Type B pancreatic cell (in vitro differentiated cells): ENCODE measurements around the gene GDPD4. TPM values are rescaled to one million over a fixed set of nuclear protein-coding genes. Genes with fewer than 3 reads are reported as not detected.

Experiments
- DNase-seq: peaks from one replicate; pipeline ENCODE4 v3.0.0; 2021; ENCODE audit warnings: mixed read lengths; ENCODE audit not compliant: unreplicated experiment; ENCODE audit errors: extremely low spot score
- H3K27ac Mint-ChIP-seq: 2 replicates; pipeline ENCODE4 v1.8.0; 2021; ENCODE audit warnings: mild to moderate bottlenecking, mixed read lengths
- H3K27me3 Mint-ChIP-seq: 2 replicates; pipeline ENCODE4 v1.8.0; 2021; ENCODE audit warnings: mixed read lengths
- H3K36me3 Mint-ChIP-seq: 2 replicates; pipeline ENCODE4 v1.8.0; 2021; ENCODE audit warnings: mixed read lengths
- H3K4me1 Mint-ChIP-seq: one replicate; pipeline ENCODE4 v1.8.0; 2021; ENCODE audit warnings: mixed read lengths; ENCODE audit not compliant: unreplicated experiment
- H3K4me3 Mint-ChIP-seq: 2 replicates; pipeline ENCODE4 v1.8.0; 2021; ENCODE audit warnings: mild to moderate bottlenecking, mixed read lengths
- H3K9me3 Mint-ChIP-seq: 2 replicates; pipeline ENCODE4 v1.8.0; 2021; ENCODE audit warnings: mixed read lengths
- total RNA-seq: library from RNA; stranded (reverse); gene quantifications from 2 replicates; pipeline ENCODE4 v1.2.1, GENCODE V29; 2021; ENCODE audit warnings: low replicate concordance
- TF ChIP-seq, protein P1 (sequence below): fragments of 200-600 bp; sonication (generic); conservative IDR thresholded peaks from 2 replicates; pipeline ENCODE4 v1.5.0; 2021; ENCODE audit warnings: antibody characterized with exemption, mild to moderate bottlenecking

The GDPD4 gene
- total RNA-seq, 1 donor from 2014 or later, result not detected

DNA sequence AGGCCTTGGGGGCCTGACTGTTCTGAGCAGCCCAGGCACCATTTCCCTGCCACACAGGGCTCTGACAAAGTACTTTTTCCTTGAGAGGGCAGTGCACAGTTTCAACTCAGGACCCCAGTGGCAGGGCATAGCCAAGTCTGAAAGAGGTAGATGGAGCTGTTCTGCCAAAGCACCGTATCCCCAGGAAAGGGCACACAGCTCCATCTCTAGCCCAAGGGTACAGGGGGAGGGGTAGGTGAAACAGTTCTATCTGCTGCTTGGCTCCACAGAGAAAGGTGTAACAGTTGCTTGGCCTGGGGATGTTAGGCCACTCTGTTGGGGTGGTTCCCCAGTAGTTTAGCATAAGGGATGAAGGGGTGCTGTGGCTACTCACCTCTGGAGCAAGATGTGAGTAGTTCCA is 47.8 kb downstream of the GDPD4 start:
- Mint-ChIP-seq H3K27me3 (no peaks in the 10 kb centered on the region), H3K9me3 (peaks cover 11% of the 10 kb centered on the region), H3K27ac (no peak overlapping the region), H3K36me3 (no peaks in the 10 kb centered on the region), H3K4me3 (no peak overlapping the region), H3K4me1 (no peaks in the 10 kb centered on the region)
- DNase-seq, result no peak
- TF ChIP-seq, protein P1, sequence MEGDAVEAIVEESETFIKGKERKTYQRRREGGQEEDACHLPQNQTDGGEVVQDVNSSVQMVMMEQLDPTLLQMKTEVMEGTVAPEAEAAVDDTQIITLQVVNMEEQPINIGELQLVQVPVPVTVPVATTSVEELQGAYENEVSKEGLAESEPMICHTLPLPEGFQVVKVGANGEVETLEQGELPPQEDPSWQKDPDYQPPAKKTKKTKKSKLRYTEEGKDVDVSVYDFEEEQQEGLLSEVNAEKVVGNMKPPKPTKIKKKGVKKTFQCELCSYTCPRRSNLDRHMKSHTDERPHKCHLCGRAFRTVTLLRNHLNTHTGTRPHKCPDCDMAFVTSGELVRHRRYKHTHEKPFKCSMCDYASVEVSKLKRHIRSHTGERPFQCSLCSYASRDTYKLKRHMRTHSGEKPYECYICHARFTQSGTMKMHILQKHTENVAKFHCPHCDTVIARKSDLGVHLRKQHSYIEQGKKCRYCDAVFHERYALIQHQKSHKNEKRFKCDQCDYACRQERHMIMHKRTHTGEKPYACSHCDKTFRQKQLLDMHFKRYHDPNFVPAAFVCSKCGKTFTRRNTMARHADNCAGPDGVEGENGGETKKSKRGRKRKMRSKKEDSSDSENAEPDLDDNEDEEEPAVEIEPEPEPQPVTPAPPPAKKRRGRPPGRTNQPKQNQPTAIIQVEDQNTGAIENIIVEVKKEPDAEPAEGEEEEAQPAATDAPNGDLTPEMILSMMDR, result no peak

DNA sequence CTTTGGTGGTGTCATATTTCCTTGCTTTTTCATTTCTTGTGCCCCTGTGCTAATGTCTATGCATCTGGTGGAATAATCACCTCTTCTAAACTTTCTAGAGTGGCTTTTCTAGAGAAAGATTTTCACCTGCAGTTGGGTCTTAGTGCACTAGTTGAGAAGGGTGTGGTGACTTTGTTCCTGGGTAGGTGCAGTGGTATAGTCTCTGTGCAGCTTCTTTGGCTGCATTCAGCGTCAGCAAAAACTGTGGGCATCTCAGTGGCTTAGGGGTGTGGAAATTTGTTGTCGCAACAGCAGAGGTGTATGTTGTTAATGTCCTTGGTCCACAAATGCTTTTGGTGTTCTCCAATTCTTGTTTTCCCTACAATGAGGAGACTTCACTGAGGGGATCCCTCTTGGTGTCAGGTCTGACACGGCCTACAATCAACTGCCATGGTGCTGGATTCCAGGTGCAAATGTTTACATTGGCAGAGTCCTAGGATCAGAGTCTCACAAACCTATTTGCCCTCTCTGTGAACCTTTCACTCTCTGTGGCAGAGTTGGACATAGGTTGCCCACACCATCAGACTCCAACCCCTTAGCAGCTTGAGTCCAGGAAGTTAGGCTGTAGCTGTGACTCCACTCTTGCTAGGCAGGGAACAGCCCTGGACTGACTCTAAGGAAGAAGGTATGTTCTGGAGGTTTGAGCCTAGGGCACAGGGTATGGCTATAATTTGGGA is 48.8 kb downstream of the GDPD4 start:
- TF ChIP-seq, protein P1, result no peak
- Mint-ChIP-seq H3K27me3 (no peaks in the 10 kb centered on the region), H3K9me3 (peaks cover 11% of the 10 kb centered on the region), H3K4me3 (no peak overlapping the region), H3K4me1 (no peaks in the 10 kb centered on the region), H3K36me3 (no peaks in the 10 kb centered on the region), H3K27ac (no peak overlapping the region)
- DNase-seq, result no peak

- H3K27ac Mint-ChIP-seq, result no peak overlapping the region
- H3K9me3 Mint-ChIP-seq, result peaks cover 11% of the 10 kb centered on the region
- TF ChIP-seq, protein P1, result no peak
- H3K27me3 Mint-ChIP-seq, result no peaks in the 10 kb centered on the region
- no peak for DNase-seq
- no peak overlapping the region for H3K4me3 Mint-ChIP-seq
- no peaks in the 10 kb centered on the region for H3K36me3 Mint-ChIP-seq
- H3K4me1 Mint-ChIP-seq, result no peaks in the 10 kb centered on the region
Measured at GRCh38 chr11:77250881-77251640, 50.4 kb downstream of the GDPD4 start.

- Mint-ChIP-seq H3K9me3 (peaks cover 11% of the 10 kb centered on the region), H3K4me3 (no peak overlapping the region), H3K4me1 (no peaks in the 10 kb centered on the region), H3K36me3 (no peaks in the 10 kb centered on the region), H3K27me3 (no peaks in the 10 kb centered on the region), H3K27ac (no peak overlapping the region)
- TF ChIP-seq, protein P1, result no peak
- DNase-seq, result no peak
Measured at GRCh38 chr11:77249427-77249826, 52.1 kb downstream of the GDPD4 start.

DNA sequence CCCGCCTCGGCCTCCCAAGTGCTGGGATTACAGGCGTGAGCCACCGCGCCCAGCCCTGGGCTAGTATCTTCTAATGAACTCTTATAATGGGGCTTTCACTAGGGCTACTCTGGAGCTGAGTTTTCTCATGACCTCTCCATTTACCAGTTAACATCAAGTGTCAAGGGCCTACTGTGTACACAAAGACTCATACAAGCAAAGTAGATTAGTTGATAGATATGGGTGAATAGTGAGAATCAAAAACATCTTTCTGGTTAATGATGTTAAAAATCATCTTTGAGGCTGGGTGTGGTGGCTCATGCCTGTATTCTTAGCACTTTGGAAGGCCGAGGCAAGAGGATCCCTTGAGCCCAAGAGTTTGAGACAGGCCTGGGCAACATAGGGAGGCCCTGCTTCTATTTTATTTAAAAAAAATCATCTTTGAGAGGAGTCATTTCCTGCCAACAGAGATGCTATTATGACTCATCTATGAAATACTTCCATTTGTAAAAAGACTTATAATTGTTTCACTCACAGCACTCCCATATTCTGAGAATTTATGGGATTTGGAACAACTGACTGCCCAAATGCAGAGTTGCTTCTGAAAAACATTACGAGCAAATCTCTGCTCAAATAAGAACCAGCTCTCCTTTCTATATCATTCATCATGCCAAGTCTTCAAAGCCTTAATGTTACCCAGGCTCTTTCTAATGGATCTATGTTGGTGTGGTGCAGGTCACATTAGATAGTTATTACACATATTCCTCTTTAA is 57.0 kb downstream of the GDPD4 start:
- TF ChIP-seq, protein P1, result no peak
- Mint-ChIP-seq H3K27me3 (no peaks in the 10 kb centered on the region), H3K36me3 (no peaks in the 10 kb centered on the region)

More for the DNA sequence above, 57.0 kb downstream of the GDPD4 start:
- no peak for DNase-seq
- Mint-ChIP-seq H3K4me1 (no peaks in the 10 kb centered on the region), H3K4me3 (no peak overlapping the region), H3K9me3 (peaks cover 8% of the 10 kb centered on the region), H3K27ac (no peak overlapping the region)
